Measurements from ENCODE around the gene PCDH12. TPM values are rescaled to one million over a fixed set of nuclear protein-coding genes. Genes with fewer than 3 reads are reported as not detected.

PCDH12 gene
- total and polyA plus RNA-seq, 2 of the 8 experiments (the other 6 are each of a cell fraction or from before 2014, with no cell fraction given), result 0.06 to 0.17 TPM

GRCh38 chr5:141926434-141926833, 31.6 kb downstream of the PCDH12 start (continued):
- TF ChIP-seq CHD7 (IDR thresholded peaks at IDR 0.05; ENCODE audit: insufficient replicate concordance, low read length) (no peak), HDAC6 (IDR thresholded peaks at IDR 0.05; ENCODE audit: low read depth, low read length) (no peak)
